ENCODE results near the gene GJD2. TPM values are rescaled to one million over a fixed set of nuclear protein-coding genes. Genes with fewer than 3 reads are reported as not detected.

GJD2 gene
- total RNA-seq, 1 experiment from 2014 or later = not detected

DNA sequence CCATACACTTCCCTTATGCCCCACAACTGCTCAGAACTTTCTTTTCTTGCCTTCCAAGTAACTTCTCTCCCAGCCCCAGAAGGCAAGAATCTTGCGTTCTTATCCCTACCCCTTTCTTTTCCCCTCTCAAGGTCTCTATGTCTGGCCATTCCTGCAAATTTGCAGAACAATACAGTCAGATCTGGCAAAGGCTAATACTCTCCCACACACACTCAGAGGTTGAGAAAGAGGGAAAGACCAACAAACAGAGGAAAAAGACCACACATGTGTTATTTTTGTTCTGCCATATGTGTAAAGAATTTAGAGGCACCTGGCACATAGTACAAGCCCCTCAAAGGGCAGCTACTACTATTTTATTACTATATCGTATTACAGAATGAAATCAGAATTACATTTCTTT is 25.7 kb downstream of the GJD2 start:
- H3K4me3 ChIP-seq (ENCODE audit: low read depth in 2 of 2, low read length in 2 of 2) = no peak overlapping the region
- no peak for DNase-seq (ENCODE audit: low read depth, low spot score)
- H3K27ac ChIP-seq (ENCODE audit: low read length) = no peak overlapping the region
- in situ Hi-C loops (cut with HindIII; ENCODE audit: low pct_unique_long_range_greater_than_20kb, low sequenced_read_pairs) (no loop called here), intact Hi-C loops (cut with micrococcal nuclease; ENCODE audit: unreplicated experiment) (no loop called here)
- no peaks in the 10 kb centered on the region for H3K4me1 ChIP-seq (ENCODE audit: control insufficient read depth, insufficient read depth, low read length)
- no TSS peak for BruUV-seq (replicated peaks)
- TF ChIP-seq SIN3A (IDR thresholded peaks at IDR 0.05; ENCODE audit: borderline replicate concordance, insufficient read depth, low read depth, low read length) (no peak), TCF7L2 (IDR thresholded peaks at IDR 0.05; ENCODE audit: low read depth, low read length) (no peak), POLR2AphosphoS5 (IDR thresholded peaks at IDR 0.05; ENCODE audit: low read depth, low read length) (no peak)
- TF ChIP-seq, protein P1, sequence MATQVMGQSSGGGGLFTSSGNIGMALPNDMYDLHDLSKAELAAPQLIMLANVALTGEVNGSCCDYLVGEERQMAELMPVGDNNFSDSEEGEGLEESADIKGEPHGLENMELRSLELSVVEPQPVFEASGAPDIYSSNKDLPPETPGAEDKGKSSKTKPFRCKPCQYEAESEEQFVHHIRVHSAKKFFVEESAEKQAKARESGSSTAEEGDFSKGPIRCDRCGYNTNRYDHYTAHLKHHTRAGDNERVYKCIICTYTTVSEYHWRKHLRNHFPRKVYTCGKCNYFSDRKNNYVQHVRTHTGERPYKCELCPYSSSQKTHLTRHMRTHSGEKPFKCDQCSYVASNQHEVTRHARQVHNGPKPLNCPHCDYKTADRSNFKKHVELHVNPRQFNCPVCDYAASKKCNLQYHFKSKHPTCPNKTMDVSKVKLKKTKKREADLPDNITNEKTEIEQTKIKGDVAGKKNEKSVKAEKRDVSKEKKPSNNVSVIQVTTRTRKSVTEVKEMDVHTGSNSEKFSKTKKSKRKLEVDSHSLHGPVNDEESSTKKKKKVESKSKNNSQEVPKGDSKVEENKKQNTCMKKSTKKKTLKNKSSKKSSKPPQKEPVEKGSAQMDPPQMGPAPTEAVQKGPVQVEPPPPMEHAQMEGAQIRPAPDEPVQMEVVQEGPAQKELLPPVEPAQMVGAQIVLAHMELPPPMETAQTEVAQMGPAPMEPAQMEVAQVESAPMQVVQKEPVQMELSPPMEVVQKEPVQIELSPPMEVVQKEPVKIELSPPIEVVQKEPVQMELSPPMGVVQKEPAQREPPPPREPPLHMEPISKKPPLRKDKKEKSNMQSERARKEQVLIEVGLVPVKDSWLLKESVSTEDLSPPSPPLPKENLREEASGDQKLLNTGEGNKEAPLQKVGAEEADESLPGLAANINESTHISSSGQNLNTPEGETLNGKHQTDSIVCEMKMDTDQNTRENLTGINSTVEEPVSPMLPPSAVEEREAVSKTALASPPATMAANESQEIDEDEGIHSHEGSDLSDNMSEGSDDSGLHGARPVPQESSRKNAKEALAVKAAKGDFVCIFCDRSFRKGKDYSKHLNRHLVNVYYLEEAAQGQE (IDR thresholded peaks at IDR 0.05; ENCODE audit: insufficient read depth in 1 of 2, low read depth in 2 of 2, low read length in 1 of 2) = no peak
- TF ChIP-seq, protein P2, sequence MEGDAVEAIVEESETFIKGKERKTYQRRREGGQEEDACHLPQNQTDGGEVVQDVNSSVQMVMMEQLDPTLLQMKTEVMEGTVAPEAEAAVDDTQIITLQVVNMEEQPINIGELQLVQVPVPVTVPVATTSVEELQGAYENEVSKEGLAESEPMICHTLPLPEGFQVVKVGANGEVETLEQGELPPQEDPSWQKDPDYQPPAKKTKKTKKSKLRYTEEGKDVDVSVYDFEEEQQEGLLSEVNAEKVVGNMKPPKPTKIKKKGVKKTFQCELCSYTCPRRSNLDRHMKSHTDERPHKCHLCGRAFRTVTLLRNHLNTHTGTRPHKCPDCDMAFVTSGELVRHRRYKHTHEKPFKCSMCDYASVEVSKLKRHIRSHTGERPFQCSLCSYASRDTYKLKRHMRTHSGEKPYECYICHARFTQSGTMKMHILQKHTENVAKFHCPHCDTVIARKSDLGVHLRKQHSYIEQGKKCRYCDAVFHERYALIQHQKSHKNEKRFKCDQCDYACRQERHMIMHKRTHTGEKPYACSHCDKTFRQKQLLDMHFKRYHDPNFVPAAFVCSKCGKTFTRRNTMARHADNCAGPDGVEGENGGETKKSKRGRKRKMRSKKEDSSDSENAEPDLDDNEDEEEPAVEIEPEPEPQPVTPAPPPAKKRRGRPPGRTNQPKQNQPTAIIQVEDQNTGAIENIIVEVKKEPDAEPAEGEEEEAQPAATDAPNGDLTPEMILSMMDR (IDR thresholded peaks at IDR 0.05) = no peak
- no peaks in the 10 kb centered on the region for H3K9me3 ChIP-seq (ENCODE audit: control insufficient read depth, insufficient read depth, low read depth, low read length)
- no peaks in the 10 kb centered on the region for H3K36me3 ChIP-seq (ENCODE audit: control insufficient read depth, insufficient read depth, low read length)
- H3K27me3 ChIP-seq (ENCODE audit: control insufficient read depth, insufficient read depth, low read length) = peaks cover 10% of the 10 kb centered on the region
- CTCF ChIA-PET = no interaction called here
- ATAC-seq = no peak
- POLR2A ChIA-PET = no interaction called here

DNA sequence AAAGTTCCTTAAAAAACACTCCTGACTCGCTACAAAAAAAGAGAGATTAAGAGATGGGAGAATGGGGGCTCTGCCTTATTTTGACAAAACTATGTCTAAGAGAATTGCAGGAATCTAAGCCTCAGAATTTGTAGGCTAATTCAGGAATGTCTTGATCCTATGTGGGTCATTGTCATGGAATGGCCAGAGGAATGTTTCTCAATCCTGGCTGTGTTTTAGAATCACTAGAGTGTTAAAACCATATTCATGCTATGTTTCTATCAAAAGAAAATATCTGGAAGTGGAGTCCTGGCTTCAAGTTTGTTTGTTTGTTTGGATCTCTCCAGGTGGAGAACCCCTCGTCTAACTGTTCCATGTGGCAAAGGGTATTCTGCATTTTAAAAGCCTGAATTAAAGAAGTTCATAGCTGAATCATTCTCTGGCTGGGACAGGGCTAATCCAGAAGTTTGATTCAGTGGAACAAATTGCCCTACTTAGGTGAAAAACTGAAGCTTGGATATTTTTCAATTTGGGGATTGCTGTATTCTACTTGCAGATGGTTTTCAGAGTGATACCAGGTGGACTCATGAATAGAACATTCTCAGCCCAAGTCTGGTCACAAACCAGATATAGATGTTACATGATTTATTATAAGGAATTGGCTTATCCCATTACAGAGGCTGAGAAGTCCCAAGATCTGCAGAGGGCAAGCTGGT is 28.2 kb downstream of the GJD2 start:
- intact Hi-C loops (cut with micrococcal nuclease; ENCODE audit: unreplicated experiment) (no loop called here), in situ Hi-C loops (cut with HindIII; ENCODE audit: low pct_unique_long_range_greater_than_20kb, low sequenced_read_pairs) (no loop called here)
- CTCF ChIA-PET = interaction anchor here (0.6 kb wide), 1 partner anchor 191 kb away, joined by 4 read pairs; no protein-coding TSS in a partner anchor
- no peaks in the 10 kb centered on the region for H3K4me1 ChIP-seq (ENCODE audit: control insufficient read depth, insufficient read depth, low read length)
- H3K36me3 ChIP-seq (ENCODE audit: control insufficient read depth, insufficient read depth, low read length) = no peaks in the 10 kb centered on the region
- no peak for ATAC-seq
- no peak overlapping the region for H3K27ac ChIP-seq (ENCODE audit: low read length)
- BruUV-seq (replicated peaks) = no TSS peak
- no peaks in the 10 kb centered on the region for H3K9me3 ChIP-seq (ENCODE audit: control insufficient read depth, insufficient read depth, low read depth, low read length)
- no peak for TF ChIP-seq SIN3A (IDR thresholded peaks at IDR 0.05; ENCODE audit: borderline replicate concordance, insufficient read depth, low read depth, low read length)
- no peak for TF ChIP-seq POLR2AphosphoS5 (IDR thresholded peaks at IDR 0.05; ENCODE audit: low read depth, low read length)
- TF ChIP-seq, protein P1 (IDR thresholded peaks at IDR 0.05; ENCODE audit: insufficient read depth in 1 of 2, low read depth in 2 of 2, low read length in 1 of 2) = no peak
- TF ChIP-seq TCF7L2 (IDR thresholded peaks at IDR 0.05; ENCODE audit: low read depth, low read length) = no peak
- TF ChIP-seq, protein P2 (IDR thresholded peaks at IDR 0.05) = no peak
- POLR2A ChIA-PET = no interaction called here
- H3K4me3 ChIP-seq (ENCODE audit: low read depth in 2 of 2, low read length in 2 of 2) = no peak overlapping the region
- no peaks in the 10 kb centered on the region for H3K27me3 ChIP-seq (ENCODE audit: control insufficient read depth, insufficient read depth, low read length)
- DNase-seq (ENCODE audit: low read depth, low spot score) = no peak

Data from Panc1 (cell line).